ENCODE measurements around the gene PDE4D.
A peak's percentile ranks its signal among the peaks of the same experiment; 100 is the strongest.

PDE4D gene

DNA sequence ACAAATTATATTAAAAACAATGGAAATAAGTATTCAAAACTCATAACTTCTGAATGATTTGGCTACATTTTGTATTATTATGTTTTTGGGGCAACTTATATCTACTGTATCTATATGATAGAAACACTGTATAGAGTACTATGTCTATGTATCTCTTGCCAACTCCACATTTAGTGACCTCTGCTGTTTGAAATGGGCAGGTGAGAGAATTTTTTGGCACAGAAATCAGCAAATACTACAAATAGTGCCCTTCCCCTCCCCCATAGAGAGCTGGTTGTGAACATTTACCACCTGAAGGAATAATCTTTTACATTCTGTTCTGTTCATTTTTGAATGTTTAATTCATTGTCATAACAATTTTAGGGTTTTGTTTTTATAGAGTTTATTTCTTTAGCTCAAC lies 545.3 kb downstream of the PDE4D start:
- DNase-seq = peak; percentile 26

DNA sequence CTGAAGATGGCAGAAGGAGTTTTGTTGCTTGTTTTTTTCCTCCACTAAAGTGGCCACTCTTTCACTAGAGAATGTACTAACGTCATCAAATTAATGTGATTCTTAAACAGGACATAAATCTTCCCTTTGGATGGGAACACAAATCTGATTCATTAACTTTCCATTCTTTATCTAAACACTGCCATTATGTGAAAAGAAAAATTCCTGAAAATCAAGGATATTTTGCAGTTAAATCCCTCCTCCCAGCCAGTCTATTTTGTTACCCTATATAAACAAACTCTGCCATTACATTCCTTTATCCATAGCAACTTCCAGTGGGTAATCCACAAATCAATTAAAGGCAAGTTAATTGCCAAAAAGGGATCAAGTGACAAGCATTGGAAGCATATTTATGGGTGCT lies 546.5 kb downstream of the PDE4D start:
- DNase-seq = no peak

DNA sequence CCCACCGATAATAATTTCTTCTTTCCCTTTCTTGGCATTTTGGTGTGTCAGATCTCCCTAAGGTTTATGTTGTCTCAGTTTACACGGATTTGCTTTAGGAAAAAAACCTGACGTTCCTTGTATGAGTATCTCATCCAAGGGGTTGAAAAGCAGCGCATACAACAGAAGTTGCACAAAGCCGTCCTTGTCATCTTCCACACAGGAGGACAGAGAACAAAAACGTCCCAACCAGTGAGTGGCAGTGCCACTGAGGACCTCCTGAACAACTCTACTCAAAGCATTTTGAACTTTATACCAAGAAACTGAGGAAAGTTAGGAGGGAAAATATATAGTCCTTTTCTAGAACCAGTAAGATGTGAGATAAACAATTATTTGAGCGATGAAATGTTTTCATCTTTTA lies 547.0 kb downstream of the PDE4D start:
- DNase-seq = no peak

DNA sequence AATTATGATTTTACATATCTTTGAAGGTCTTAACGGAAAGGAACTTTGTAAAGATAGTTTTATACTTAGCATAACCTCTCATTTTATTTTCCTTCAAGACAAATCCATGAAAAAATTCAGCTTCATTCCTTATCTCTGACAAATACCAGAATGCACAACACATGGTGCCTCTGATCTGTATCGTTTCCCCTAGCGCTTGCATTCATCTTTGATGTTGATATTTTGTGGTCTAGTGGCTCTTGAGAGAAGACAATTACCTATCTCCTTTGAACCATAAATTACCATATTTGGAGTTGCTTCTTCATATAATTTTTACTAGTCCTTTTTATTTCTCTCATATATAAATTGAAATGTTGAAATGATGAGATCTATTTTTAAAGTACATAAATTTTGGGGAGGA lies 551.3 kb downstream of the PDE4D start:
- DNase-seq = no peak

DNA sequence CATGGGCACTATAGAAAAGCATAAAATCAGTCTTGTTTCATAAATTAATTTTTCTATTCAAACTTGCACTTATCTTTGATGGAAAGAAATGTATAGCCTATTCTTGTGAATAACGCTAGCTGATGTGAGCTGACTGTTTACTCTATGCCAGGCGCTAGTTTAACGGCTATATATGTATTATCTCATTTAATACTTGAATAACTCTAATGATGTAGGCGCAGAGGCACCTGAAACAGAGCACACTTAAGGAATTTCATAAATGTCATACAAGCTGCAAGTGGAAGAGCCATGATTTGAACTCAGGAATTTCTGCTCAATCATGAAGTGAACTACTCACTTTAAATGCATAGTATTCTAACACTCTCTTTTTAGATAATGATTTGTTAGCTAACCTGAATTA lies 551.8 kb downstream of the PDE4D start:
- no peak for DNase-seq

DNA sequence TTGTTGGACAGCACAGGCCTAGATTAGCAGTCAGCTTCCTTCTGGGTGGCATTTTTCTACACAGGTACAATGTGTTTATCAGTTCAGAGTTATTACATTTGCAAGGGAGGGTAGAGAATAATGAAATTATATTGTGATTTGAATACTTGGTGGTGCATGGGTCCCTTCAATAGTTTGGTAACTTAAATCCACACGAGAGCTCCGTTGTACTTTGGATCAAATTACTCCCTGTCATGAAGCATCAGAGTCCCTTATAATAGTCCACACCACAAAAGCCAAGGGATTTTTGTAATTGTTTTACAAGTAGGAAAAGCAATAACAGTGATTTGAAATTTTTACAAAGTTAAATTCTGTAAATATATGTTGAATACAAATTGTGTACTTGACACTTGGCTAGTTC lies 552.4 kb downstream of the PDE4D start:
- DNase-seq = no peak

DNA sequence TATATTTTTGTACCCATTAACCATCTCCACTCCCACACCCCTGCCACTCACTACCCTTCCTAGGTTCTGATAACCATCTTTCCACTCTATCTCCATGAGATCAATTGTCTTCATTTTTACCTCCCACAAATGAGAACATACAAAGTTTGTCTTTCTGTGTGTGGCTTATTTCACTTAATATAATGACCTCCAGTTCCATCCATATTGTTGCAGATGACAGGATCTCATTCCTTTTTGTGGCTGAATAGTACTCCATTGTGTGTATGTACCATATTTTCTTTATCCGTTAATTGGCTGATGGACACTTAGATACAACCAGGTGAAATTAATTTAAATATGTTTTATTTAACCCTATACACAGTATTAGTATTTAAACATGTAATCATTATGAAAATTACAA lies 552.9 kb downstream of the PDE4D start:
- DNase-seq = no peak

DNA sequence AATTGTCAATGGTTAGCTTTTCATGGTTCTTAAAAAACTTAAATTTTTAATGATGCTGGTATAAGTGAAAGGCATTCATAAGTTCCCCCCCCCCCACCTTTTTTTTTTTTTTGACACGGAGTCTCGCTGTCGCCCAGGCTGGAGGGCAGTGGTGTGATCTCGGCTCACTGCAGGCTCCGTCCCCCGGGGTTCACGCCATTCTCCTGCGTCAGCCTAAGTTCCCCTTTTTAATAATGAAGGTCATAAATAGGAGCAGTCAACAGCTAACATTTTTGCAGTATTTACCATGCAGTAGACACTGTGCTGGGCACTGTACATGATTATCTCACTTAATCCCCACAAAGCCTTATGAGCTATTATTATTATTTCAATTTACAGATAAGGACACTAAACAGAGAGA lies 556.3 kb downstream of the PDE4D start:
- DNase-seq = no peak

DNA sequence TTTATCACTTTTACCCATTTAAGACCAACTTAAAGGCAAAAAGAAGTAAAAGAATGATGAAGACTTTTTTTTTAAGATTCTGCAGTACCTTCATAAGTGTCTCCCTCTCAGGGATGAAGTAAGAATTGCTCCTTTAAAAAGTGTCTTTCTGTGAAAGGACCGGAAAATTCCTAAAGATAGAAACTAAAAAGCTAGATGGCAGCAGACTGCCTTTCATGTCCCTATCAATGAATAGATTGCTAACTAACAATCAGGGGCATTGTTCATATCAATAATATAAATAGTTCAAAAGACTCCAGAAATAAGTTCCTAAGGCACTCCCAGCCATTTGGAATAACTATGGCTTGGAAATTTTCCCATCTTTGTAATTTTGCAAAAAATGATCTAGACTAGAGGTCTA lies 558.0 kb downstream of the PDE4D start:
- DNase-seq = no peak

DNA sequence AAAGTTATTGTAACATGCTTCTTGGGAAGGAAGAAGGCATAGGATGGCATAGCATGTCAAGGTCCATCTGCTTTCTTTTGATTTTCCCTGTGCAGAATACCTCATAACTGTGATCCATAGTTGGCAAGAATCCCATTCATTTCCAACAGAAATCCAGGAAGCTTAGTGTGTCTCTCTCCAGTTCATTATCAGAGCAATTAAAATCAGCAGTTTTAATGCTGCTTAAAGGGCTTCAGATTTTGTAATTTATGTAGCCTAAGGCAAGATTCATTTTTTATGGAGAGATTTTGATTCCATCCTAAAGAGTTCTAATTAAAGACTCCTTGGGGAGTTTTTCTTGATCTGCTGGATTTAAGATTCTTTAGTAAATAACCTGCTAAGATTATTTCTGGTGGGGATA lies 560.1 kb downstream of the PDE4D start:
- no peak for DNase-seq

DNA sequence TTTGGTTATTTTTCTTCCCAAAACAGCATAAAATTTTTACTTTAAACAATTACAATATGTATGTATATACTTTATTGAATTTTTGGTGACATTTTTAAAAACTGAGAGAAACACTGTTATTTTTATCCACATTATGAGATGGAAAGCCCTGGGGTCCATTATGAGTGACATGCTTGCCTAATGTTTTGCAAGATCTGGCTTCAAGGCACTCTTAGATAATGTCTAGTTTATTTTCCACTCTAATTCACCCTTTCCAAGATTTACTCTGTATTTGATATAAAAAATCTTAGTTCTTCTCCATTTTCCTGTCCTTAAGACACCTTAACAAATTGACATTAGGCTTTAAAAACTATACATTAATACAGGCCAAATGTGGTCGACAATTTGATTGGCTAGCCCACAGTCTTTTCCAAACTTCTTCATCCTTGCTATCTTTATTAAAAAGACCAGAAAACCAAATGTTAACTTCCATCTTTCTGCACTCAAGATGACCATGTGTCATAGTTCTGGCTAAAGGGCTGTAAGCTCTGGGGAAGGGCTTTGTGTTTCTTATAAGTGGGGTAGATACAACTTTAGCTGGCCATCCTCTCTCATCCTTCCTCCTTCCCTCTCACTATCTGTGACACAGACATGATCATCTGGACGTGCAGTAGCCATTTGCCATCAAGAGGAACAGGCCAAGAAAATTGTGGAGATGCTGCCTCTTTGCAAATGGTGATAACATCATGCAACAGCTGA lies 561.1 kb downstream of the PDE4D start:
- DNase-seq = no peak

DNA sequence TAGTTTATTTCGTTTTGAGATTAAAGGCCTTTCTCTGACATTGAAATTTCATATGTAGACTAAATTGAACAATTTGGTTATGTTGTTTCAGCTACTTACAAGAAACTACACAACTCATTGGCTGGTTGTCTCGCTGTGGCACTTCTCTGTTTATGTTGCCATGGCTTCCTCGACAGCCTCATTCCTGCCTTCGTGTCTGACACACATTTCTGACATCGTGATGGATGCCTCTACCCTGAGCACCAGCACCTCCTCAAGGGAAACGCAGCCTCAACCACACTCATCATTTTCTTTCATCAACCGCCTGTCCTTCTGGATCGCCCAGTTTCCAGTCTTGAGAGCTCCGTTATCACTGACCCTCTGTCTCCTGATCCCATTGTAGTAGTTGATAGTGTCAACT lies 562.8 kb downstream of the PDE4D start:
- DNase-seq = no peak

DNA sequence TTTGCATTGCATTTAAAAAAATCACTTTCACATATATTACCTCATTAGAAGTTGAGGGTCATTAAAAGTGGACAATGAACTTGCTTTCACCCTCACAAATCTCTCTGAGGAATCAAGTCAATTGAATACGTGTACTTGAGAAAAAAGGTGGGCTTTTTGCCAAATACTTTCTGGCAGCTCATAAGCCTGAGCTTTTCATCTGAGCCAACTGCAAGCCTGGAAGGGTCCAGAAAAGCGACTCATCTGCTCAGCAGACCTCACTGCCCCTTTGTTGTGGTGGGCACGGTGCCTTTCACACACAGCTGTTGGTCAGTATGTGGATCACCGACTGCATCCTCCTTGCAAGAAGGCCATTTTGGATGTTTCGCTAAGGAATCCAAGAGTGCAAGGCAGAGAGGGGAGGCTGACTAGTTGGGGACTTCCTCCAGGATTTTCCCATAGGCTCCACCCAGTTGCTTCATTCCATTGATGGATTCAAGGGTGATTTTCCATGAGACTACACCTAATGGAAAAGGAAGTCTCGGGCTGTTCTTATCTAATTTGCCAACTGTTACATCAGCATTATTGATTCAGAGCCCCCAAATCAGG lies 564.7 kb downstream of the PDE4D start:
- DNase-seq = no peak

DNA sequence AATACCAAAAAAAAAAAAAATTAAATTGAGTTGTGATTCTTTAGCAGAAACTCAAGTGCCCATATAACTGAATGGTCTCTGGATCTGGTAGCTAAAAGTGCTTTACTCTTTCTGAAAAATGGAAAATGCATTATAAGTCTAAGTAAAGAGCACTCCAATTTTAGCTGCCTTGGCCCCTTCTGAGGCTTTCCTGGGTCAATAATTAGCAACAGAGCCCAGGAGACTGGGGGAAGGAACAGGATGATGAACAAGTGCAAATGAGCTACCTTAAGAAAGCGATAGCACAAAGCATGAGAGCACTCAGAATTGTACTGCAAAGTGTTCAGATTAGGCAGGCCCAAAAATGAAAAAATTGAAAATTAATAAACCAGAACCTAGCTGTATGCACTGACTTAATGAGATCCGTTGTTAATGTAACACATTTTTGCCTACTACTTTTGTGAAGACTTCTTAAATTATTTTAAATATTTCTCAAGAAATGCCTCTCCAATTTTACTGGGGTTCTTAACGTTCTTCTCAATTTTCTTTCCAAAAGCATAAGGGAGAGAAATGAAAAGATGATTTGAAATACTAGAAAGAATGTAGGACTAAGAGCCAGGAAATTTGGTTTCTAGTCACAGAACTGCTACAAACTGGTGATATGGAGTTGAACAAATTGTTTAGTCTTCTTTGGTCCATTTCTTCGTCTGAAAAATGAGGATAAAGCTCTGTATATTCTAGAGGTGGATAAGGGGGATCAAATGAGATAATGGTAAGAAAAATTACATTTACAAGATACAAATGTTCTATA lies 566.1 kb downstream of the PDE4D start:
- no peak for DNase-seq

DNA sequence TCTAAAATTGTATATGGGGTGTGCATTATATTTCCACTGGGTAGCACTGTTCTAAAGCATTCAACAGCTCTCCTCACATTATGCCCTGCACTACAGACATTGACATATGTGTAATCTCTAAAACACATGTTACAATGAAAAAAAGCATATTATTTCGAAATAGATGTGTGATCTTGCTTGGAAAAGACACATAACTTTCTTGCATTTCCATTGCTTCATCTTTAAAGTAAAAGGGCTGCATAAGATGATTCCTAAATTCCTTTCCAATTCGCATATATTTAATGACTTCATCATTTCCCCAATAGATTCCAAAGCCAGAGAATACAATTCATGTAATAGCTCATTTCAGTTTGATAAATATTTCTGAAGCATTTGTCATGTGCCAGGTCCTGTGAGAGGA lies 566.9 kb downstream of the PDE4D start:
- no peak for DNase-seq

DNA sequence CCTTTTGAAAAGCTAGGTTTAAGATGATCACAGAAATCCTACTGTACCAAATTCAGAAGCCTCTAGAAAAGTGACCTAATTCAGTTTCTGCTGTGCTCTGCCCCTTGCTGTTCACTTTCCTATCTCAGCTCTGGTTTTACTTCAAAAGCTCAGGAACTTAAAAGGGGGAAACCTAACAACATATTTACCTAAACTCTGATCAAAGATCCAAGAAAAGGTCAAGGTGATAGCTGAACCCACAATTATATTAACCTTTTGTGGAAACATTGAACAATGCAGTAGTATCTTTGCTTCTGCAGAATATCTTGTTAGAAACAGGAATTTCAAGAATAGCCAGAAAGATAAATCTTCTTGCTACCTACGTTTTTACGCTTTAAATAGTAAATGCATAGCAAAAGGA lies 568.5 kb downstream of the PDE4D start:
- DNase-seq = no peak

DNA sequence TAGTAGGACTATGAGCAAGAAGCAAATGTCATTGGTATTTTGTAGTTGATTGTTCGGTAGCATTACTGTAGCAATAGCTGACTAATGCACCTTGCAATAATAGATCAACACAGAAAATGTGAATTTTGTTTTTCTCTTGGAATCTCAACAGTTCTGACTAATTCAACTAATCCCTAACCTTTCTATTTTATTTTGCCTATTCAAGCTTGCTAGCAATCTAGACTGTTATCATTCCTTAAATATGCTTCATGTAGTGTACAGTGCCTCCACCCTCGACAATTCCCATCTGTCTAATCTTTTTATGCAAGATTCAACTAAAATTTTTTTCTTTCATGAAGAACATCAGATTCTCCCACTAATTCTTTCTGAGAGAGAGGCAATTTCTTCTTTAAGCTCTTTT lies 570.6 kb downstream of the PDE4D start:
- no peak for DNase-seq

DNA sequence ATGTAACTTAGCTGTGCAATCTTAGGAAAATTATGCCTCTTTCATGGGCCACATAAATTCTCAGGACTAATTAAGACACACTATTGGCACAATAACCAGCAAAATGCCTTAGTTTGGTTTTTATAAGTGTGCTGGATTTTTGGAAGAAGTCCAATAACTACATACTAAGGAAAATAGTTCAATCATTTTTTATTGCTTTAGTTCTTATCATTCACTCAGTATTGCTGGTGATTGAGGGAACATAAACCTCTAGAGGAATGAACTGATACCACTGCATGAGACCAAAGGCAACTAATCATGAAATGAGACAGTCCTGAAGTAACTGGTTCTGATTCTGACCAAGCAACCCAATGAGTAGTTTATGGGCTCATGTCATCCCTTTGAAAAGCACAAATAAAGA lies 571.5 kb downstream of the PDE4D start:
- DNase-seq = no peak

DNA sequence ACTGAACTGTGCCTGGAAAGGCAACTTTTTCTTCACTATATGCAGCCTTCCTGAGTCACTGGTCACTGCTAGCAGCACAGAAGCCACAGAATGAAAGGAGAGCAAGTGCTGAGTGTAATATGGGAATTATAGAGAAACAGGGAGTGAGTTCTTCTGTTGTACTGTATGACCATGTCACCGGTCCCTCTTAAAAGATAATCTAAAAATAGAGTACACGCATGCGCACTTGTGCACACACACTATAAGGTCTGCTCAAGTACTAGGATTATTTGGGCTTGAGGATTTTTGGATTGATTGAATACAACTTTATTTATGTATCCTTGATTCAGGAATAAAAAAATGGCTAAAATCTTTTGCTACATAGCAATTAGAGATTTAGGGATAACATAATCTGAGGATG lies 571.9 kb downstream of the PDE4D start:
- no peak for DNase-seq

DNA sequence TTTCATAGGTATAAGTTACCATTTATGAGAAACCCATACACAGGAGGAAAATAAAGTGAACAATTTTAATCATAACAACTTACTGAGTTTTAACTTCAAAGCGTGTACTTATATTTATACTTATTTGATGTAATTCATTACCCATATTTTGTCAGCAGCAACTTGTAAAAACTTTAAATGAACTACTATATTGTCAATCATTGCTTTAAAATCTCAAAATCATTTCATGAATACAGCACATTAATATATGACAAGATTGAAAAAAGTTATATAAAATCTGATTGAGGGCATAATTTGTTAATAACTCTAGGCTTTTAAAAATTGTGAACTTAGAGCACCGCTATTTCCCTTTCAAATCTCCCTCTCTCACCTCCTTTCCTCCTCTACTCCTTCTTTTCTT lies 573.1 kb downstream of the PDE4D start:
- no peak for DNase-seq

DNA sequence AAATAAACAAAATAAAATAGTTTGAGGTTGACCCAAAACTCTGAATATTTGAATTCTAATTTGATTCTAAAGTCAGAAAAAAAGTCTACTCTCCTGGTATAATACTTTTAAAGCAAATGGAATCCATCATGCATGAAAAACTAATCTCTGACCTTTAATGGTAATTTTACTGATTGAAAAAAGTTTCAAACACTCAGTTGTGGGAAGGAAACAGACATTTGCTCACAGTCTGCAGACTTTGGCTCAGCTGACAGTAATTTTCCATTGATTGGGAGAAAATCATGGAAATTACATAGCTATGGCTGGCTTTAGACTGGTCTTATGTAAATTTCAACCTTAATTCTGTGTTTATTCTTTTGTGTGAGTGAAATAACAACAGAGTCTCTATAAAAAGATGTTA lies 574.3 kb downstream of the PDE4D start:
- DNase-seq = no peak

DNA sequence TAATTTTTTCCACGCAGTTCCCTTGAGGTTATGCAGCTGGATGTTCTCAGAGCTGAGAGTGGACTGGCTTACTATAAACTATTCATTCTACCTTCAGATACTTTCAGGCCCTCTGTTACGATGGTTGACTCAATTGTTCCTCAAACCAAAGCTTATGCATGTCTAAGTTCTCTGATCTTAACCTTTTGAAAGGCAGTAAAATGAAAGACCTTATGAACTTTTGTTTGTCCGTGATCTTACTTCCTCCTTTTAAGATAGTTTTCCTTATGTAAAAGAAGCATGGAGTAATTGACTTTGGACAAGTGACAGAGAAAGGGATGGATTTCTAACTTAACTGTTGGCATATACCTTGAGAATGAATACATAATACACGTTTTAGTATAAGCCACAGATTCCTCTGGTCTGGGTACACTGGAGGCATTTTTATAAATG lies 575.7 kb downstream of the PDE4D start:
- DNase-seq = no peak

DNA sequence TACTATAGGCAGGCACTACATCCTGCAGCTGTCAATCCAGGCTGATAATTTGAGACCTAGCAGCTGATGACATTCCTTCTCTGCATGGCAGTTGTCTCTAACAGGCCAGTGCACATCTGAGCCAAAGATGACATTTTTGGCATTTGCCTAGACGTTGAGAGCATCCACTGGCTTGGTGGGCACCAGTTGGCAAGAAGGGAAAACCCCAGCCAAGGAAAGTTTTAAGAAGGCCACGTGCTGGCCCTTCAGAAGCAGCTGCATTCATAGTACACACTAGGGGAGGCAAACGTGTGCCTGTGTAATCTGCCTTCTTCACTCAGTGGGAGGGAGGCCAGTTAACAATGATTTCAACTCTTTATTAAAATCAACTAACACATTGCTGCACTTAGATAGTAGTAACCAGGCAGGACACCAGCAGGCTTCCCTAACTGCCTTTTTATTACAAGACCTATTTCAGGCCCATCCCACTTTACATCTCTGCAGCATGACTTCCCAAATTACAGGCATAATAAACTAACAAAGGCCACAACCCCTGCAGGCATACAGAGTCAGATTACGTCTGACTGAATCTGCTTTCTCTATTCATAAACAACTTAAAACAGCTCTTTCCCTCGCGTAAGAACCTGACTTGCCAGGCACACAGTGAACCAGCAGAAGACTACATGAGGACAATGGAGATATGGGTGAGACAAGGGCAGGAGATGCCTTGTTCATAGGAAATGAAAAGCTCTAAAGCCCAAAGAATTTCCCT lies 576.3 kb downstream of the PDE4D start:
- DNase-seq = no peak

DNA sequence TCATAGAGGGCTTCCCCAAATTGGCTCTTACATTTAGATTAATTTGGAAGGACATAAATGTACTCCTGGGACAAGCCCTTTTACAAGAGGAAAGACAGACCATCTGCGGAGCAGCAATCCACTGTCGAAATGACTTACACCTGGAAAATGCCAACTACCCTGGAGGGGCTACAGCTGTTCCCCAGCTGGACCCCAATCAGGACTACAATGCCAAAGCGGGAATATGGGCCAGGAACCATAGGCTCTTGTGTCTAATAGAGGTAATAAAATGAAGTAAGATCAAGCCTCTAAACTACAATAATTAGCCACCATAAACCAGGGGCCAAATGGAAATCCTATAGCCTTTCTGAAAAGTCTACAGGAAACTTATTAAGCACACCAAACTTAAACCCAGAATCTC lies 581.3 kb downstream of the PDE4D start:
- DNase-seq = no peak
